ENCODE results near the gene SLC6A17. TPM values are rescaled to one million over a fixed set of nuclear protein-coding genes. Genes with fewer than 3 reads are reported as not detected.

SLC6A17 gene
- total and polyA plus RNA-seq, 2 donors (not counting 1 experiment from before 2014, with no cell fraction given) = not detected

DNA sequence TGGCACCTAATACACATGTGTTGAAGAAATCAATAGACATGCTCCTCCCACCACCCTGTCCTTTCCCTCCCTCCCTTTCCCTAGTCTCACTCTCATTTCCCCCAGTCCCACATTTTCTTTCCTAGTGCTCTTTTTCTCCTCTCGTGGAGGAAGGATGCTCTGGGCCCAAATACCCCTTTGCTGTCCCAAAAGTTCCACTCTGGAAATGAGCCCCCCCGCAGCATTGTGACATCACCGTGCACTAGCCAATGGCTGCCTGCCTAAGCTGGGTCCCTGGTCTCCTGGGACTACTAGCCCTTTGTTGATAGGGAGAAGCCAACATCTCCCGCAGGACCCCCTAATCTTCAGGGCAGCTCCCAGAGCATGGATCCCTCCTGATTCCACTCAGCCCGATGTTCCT is 38.2 kb upstream of the SLC6A17 start, which contains the start of gene UBL4B:
Gene UBL4B, plus strand, starts transcription at position 301 of the 400 bp plus-strand sequence. Its CDS starts 92 bp downstream, at position 393.
- Mint-ChIP-seq H3K4me3 (no peak within 1 kb of the TSS), H3K27ac (no peak within 1 kb of the TSS), H3K9me3 (ENCODE audit: insufficient read depth) (no peaks in the 10 kb centered on the region), H3K27me3 (peaks cover 57% of the 10 kb centered on the region), H3K4me1 (no peaks in the 10 kb centered on the region)
- H3K27me3 ChIP-seq (replicated peaks in 1 of 4; ENCODE audit: control extremely low read depth in 1 of 4, control insufficient read depth in 3 of 4, insufficient read depth in 4 of 4, low read length in 3 of 4) = peaks cover 0 to 4% (median 1%) of the 10 kb centered on the region in 4 experiments
- H2AFZ ChIP-seq (ENCODE audit: insufficient read depth, low read depth, low read length, poor library complexity, severe bottlenecking) = no peak within 1 kb of the TSS
- H3K9ac ChIP-seq (ENCODE audit: low read length) = no peak within 1 kb of the TSS
- no peaks in the 10 kb centered on the region for H4K20me1 ChIP-seq (ENCODE audit: control insufficient read depth, insufficient read depth, low read length, poor library complexity, severe bottlenecking)
- H3K79me2 ChIP-seq (ENCODE audit: control insufficient read depth, insufficient read depth, low read length) = no peaks in the 10 kb centered on the region
- no peaks in the 10 kb centered on the region for H3K36me3 ChIP-seq (replicated peaks in 1 of 2; ENCODE audit: control extremely low read depth in 1 of 2, control insufficient read depth in 1 of 2, extremely low read depth in 1 of 2, insufficient read depth in 2 of 2, low read length in 1 of 2)
- no peaks in the 10 kb centered on the region for H3K9me3 ChIP-seq (ENCODE audit: control extremely low read depth in 1 of 3, control insufficient read depth in 2 of 3, insufficient read depth in 1 of 3, low read length in 2 of 3)
- H3K4me1 ChIP-seq (ENCODE audit: control insufficient read depth in 2 of 2, insufficient read depth in 2 of 2, low read length in 2 of 2) = no peaks in the 10 kb centered on the region
- DNase-seq (no peak), ATAC-seq (ENCODE audit: low read depth) (no peak)
- H3K27ac ChIP-seq (ENCODE audit: low read length in 2 of 2) = no peak within 1 kb of the TSS
- TF ChIP-seq, protein P1, sequence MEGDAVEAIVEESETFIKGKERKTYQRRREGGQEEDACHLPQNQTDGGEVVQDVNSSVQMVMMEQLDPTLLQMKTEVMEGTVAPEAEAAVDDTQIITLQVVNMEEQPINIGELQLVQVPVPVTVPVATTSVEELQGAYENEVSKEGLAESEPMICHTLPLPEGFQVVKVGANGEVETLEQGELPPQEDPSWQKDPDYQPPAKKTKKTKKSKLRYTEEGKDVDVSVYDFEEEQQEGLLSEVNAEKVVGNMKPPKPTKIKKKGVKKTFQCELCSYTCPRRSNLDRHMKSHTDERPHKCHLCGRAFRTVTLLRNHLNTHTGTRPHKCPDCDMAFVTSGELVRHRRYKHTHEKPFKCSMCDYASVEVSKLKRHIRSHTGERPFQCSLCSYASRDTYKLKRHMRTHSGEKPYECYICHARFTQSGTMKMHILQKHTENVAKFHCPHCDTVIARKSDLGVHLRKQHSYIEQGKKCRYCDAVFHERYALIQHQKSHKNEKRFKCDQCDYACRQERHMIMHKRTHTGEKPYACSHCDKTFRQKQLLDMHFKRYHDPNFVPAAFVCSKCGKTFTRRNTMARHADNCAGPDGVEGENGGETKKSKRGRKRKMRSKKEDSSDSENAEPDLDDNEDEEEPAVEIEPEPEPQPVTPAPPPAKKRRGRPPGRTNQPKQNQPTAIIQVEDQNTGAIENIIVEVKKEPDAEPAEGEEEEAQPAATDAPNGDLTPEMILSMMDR (IDR thresholded peaks at IDR 0.05) = no peak
- TF ChIP-seq EZH2 (IDR thresholded peaks at IDR 0.05; ENCODE audit: borderline replicate concordance, insufficient read depth, low read depth, low read length, poor library complexity, severe bottlenecking) = no peak
- POLR2A ChIA-PET = no interaction called here
- 95% methylated on average over 5 of the region's 5 CpGs for WGBS (ENCODE audit: insufficient coverage)
- intact Hi-C loops (cut with micrococcal nuclease) = no loop called here
- no peak within 1 kb of the TSS for H3K4me2 ChIP-seq (replicated peaks; ENCODE audit: low read depth, low read length, poor library complexity, severe bottlenecking)
- CTCF ChIA-PET = interaction anchor here (0.6 to 2.7 kb wide), 3 partner anchors 8 to 50 kb away, joined by 3 to 10 read pairs (median 3); no protein-coding TSS in a partner anchor
- H3K4me3 ChIP-seq (ENCODE audit: control extremely low read depth in 1 of 5, extremely low read depth in 1 of 5, insufficient read depth in 1 of 5, low read depth in 2 of 5, low read length in 4 of 5) = no peak within 1 kb of the TSS

DNA sequence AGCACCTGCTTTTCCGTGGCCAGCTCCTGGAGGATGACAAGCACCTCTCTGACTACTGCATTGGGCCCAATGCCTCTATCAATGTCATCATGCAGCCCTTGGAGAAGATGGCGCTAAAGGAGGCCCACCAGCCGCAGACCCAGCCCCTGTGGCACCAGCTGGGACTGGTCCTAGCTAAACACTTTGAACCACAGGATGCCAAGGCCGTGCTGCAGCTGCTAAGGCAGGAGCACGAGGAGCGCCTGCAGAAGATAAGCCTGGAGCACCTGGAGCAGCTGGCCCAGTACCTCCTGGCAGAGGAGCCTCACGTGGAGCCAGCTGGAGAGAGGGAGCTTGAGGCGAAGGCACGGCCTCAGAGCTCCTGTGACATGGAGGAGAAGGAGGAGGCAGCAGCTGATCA is 37.6 kb upstream of the SLC6A17 start:
- no peak overlapping the region for H3K4me3 Mint-ChIP-seq
- H3K27me3 Mint-ChIP-seq = peaks cover 59% of the 10 kb centered on the region
- Histone ChIP-seq H3K27ac (ENCODE audit: low read length in 2 of 2) (no peak overlapping the region), H3K36me3 (replicated peaks in 1 of 2; ENCODE audit: control extremely low read depth in 1 of 2, control insufficient read depth in 1 of 2, extremely low read depth in 1 of 2, insufficient read depth in 2 of 2, low read length in 1 of 2) (no peaks in the 10 kb centered on the region), H3K79me2 (ENCODE audit: control insufficient read depth, insufficient read depth, low read length) (no peaks in the 10 kb centered on the region), H3K4me1 (ENCODE audit: control insufficient read depth in 2 of 2, insufficient read depth in 2 of 2, low read length in 2 of 2) (no peaks in the 10 kb centered on the region), H3K4me2 (replicated peaks; ENCODE audit: low read depth, low read length, poor library complexity, severe bottlenecking) (no peak overlapping the region), H3K9ac (ENCODE audit: low read length) (no peak overlapping the region), H3K4me3 (ENCODE audit: control extremely low read depth in 1 of 5, extremely low read depth in 1 of 5, insufficient read depth in 1 of 5, low read depth in 2 of 5, low read length in 4 of 5) (no peak overlapping the region), H4K20me1 (ENCODE audit: control insufficient read depth, insufficient read depth, low read length, poor library complexity, severe bottlenecking) (no peaks in the 10 kb centered on the region), H2AFZ (ENCODE audit: insufficient read depth, low read depth, low read length, poor library complexity, severe bottlenecking) (no peak overlapping the region), H3K27me3 (replicated peaks in 1 of 4; ENCODE audit: control extremely low read depth in 1 of 4, control insufficient read depth in 3 of 4, insufficient read depth in 4 of 4, low read length in 3 of 4) (peaks cover 0 to 4% (median 1%) of the 10 kb centered on the region in 4 experiments), H3K9me3 (ENCODE audit: control extremely low read depth in 1 of 3, control insufficient read depth in 2 of 3, insufficient read depth in 1 of 3, low read length in 2 of 3) (no peaks in the 10 kb centered on the region)
- ChIA-PET POLR2A (no interaction called here), CTCF (interaction anchor here (0.6 to 2.7 kb wide), 2 partner anchors 9 to 28 kb away, joined by 3 to 10 read pairs; no protein-coding TSS in a partner anchor)
- no peaks in the 10 kb centered on the region for H3K4me1 Mint-ChIP-seq
- TF ChIP-seq, protein P1 (IDR thresholded peaks at IDR 0.05) = no peak
- TF ChIP-seq EZH2 (IDR thresholded peaks at IDR 0.05; ENCODE audit: borderline replicate concordance, insufficient read depth, low read depth, low read length, poor library complexity, severe bottlenecking) = no peak
- DNase-seq = no peak
- ATAC-seq (ENCODE audit: low read depth) = no peak
- intact Hi-C loops (cut with micrococcal nuclease) = no loop called here
- WGBS (ENCODE audit: insufficient coverage) = 85% methylated on average over 8 of the region's 9 CpGs
- no peaks in the 10 kb centered on the region for H3K9me3 Mint-ChIP-seq (ENCODE audit: insufficient read depth)
- no peak overlapping the region for H3K27ac Mint-ChIP-seq
